Cardiac fibroblast (primary cell): Measurements from ENCODE around the gene APBA1.

ENCODE experiments used
- DNase-seq, 2 donors: peaks; one replicate each; pipeline versions ENCODE4 v3.0.0 to v3.0.0-alpha.2; 2010; ENCODE audit warnings: low read depth in 2 of 2
- H3K4me3 ChIP-seq, 2 donors: replicated peaks in 1 of 2; 1 replicate in 1 of 2; 2 replicates in 1 of 2; pipeline ENCODE4 v1.5.1; 2011; ENCODE audit warnings: low read depth in 2 of 2, low read length in 2 of 2, mild to moderate bottlenecking in 2 of 2, moderate library complexity in 1 of 2
- CTCF ChIP-seq: IDR thresholded peaks from one replicate; pipeline ENCODE4 v1.5.1; 2011; ENCODE audit warnings: low read depth, mild to moderate bottlenecking, low read length, inconsistent platforms

APBA1 gene

GRCh38 chr9:69564557-69564956, 107.6 kb downstream of the APBA1 start:
- DNase-seq: peak in 1 of 2 donors; percentile 55
- no peak for TF ChIP-seq CTCF
- H3K4me3 ChIP-seq: no peak overlapping the region

GRCh38 chr9:69559126-69559525, 113.0 kb downstream of the APBA1 start:
- DNase-seq: no peak
- no peak overlapping the region for H3K4me3 ChIP-seq
- TF ChIP-seq CTCF: no peak

- DNase-seq: no peak
- no peak for TF ChIP-seq CTCF
- no peak overlapping the region for H3K4me3 ChIP-seq
Measured at GRCh38 chr9:69556707-69557106, 115.5 kb downstream of the APBA1 start.

GRCh38 chr9:69555802-69556201, 116.4 kb downstream of the APBA1 start:
- TF ChIP-seq CTCF: no peak
- no peak for DNase-seq
- no peak overlapping the region for H3K4me3 ChIP-seq

- no peak overlapping the region for H3K4me3 ChIP-seq
- TF ChIP-seq CTCF: no peak
- DNase-seq: peak; percentile 87 to 95
Measured at GRCh38 chr9:69554945-69555344, 117.2 kb downstream of the APBA1 start.

GRCh38 chr9:69549310-69550202, 122.6 kb downstream of the APBA1 start:
- peak; percentile 65 to 69 for DNase-seq
- TF ChIP-seq CTCF: peak; percentile 93
- no peak overlapping the region for H3K4me3 ChIP-seq
